Large intestine (tissue), 3 donors: ENCODE measurements around the gene ZNF584. TPM values are rescaled to one million over a fixed set of nuclear protein-coding genes. Genes with fewer than 3 reads are reported as not detected.
A peak's percentile ranks its signal among the peaks of the same experiment; 100 is the strongest.

Experiments
- DNase-seq, 2 donors: peaks; one replicate each; pipeline versions ENCODE4 v3.0.0 to v3.0.0-alpha.2; 2013
- H3K27ac ChIP-seq: one replicate; pipeline ENCODE4 v1.5.1; 2013; ENCODE audit warnings: low read length
- H3K27me3 ChIP-seq: 2 replicates; pipeline ENCODE4 v1.6.1; 2013; ENCODE audit warnings: low read length; ENCODE audit not compliant: control insufficient read depth, insufficient read depth
- H3K36me3 ChIP-seq: 2 replicates; pipeline ENCODE4 v1.6.1; 2013; ENCODE audit warnings: low read length; ENCODE audit not compliant: control insufficient read depth, insufficient read depth
- H3K4me1 ChIP-seq: one replicate; pipeline ENCODE4 v1.6.1; 2013; ENCODE audit warnings: low read length; ENCODE audit not compliant: control insufficient read depth, insufficient read depth
- H3K4me3 ChIP-seq: one replicate; pipeline ENCODE4 v1.5.1; 2013; ENCODE audit warnings: low read length
- H3K9me3 ChIP-seq: one replicate; pipeline ENCODE4 v1.6.1; 2013; ENCODE audit warnings: mild to moderate bottlenecking, low read depth, low read length, moderate library complexity; ENCODE audit not compliant: control insufficient read depth
- WGBS: methylation state at CpG from one replicate; pipeline ENCODE4 v1.1.5; 2013; ENCODE audit warnings: low lambda C conversion rate; ENCODE audit not compliant: insufficient coverage; 5-methylcytosine and 5-hydroxymethylcytosine counted together
- polyA plus RNA-seq: library from polyadenylated mRNA; unstranded; fragments of 120-200 nt; gene quantifications from one replicate; pipeline ENCODE4 v1.2.1, GENCODE V29; 2013

Gene ZNF584
- polyA plus RNA-seq, 1 donor = 7.1 TPM

DNA sequence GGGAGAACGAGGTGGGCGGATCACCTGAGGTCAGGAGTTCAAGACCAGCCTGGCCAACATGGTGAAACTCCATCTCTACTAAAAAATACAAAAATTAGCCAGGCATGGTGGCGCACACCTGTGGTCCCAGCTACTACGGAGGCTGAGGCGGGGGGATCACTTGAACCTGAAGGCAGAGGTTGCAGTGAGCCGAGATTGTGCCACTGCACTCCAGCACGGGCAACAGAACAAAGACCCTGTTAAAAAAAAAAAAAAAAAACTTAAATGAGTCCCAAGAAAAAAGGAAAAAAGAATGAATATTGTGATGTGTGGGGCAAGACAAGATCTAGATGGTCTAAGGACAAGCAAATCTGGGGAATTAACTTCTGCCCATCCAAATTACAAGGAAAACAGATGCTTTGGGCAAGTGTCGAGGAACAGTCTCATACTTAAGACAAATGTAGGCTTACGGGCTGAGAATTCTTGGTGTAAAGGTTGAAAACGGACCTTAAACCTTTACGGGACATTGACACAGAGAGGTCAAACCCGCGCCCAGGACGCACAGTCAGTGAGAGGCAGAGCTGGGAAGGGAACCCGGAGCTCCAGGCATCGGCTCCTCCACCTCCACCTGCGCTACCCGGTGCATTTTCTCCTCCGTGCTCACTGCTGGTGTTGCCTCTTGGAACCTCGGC lies 57.8 kb downstream of the ZNF584 start:
- Histone ChIP-seq H3K27me3 (no peaks in the 10 kb centered on the region), H3K9me3 (no peaks in the 10 kb centered on the region), H3K4me1 (peaks cover 4% of the 10 kb centered on the region), H3K27ac (no peak overlapping the region), H3K4me3 (peak overlapping the region; percentile 62), H3K36me3 (peaks cover 17% of the 10 kb centered on the region)
- DNase-seq = no peak
- 50% methylated on average over 2 of the region's 20 CpGs for WGBS

DNA sequence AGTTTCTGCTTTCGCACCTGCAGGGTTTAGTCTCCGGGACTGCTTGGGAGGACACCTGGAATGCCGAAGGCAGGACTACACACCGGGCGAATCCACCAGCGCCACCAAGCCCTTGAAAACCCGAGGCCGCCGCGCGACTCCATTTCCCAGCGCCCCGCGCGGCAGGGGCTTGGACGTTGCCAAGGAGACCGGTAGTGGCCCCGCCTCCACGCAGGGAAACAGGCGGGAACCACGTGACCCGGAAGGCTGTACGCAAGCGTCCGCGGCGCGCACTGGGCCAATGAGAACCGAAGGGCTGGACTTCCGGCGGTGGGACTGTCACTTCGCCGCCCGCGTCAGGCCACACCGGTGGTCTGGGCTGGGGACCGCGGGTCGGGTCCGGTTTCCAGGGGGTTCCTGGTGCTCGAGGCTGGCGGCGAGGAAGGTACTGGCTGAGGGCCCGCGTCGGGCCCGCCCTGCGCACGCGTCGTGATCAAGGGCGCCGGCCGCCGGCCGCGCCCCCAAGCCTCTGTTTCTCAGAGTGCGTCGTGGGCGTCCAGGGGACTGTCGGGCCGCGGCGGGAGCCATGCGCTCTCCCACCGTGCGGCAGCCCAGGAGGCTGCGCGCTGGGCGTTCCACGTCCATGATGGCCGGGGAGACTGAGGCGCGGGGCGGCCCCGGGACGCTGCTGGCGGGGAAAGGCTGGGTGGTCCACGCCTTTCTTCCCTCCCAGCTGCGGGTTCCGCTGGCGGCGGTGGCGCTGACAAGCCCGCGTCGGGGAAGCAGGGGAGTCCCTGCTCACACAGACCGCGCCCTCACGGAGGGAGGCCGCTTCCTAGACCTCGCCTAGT lies 58.5 kb downstream of the ZNF584 start, which contains the start of gene ZNF324:
Gene ZNF324, plus strand, starts transcription at position 321 of the 830 bp plus-strand sequence. CDS start 2,106 bp downstream, outside the sequence.
- H3K27ac ChIP-seq = no peak within 1 kb of the TSS
- no CpG with 5 or more reads among the region's 92 CpGs for WGBS
- H3K4me3 ChIP-seq = peak within 1 kb of the TSS; percentile 62
- DNase-seq = peak; percentile 97 to 98
- peaks cover 21% of the 10 kb centered on the region for H3K36me3 ChIP-seq
- no peaks in the 10 kb centered on the region for H3K9me3 ChIP-seq
- H3K27me3 ChIP-seq = no peaks in the 10 kb centered on the region
- peaks cover 4% of the 10 kb centered on the region for H3K4me1 ChIP-seq

Other genes with a start within 250 kb of the ZNF584 start
- 36.5 TPM for gene ZNF274, start 225.6 kb upstream of the ZNF584 start, polyA plus RNA-seq
- 33.8 TPM for gene ZNF544, start 179.7 kb upstream of the ZNF584 start, polyA plus RNA-seq
- 5.1 TPM for gene ZNF8, start 129.7 kb upstream of the ZNF584 start, polyA plus RNA-seq
- 59.3 TPM for gene ERVK3-1, start 103.3 kb upstream of the ZNF584 start, polyA plus RNA-seq
- gene ZSCAN22, start 81.7 kb upstream of the ZNF584 start, polyA plus RNA-seq = 3.2 TPM
- 1.8 TPM for gene A1BG, start 55.2 kb upstream of the ZNF584 start, polyA plus RNA-seq
- 2.1 TPM for gene ZNF497, start 45.9 kb upstream of the ZNF584 start, polyA plus RNA-seq
- gene ZNF837, start 27.6 kb upstream of the ZNF584 start, polyA plus RNA-seq = 4.3 TPM
- gene RPS5, start 21.4 kb upstream of the ZNF584 start, polyA plus RNA-seq = 1,486 TPM
- gene RNF225, start 13.0 kb upstream of the ZNF584 start, polyA plus RNA-seq = not detected
- 8.0 TPM for gene ZNF132, start 31.5 kb downstream of the ZNF584 start, polyA plus RNA-seq
- gene ZNF324B, start 43.0 kb downstream of the ZNF584 start, polyA plus RNA-seq = 5.2 TPM
- 6.0 TPM for gene ZNF324, start 58.4 kb downstream of the ZNF584 start, polyA plus RNA-seq
- gene ZNF446, start 67.7 kb downstream of the ZNF584 start, polyA plus RNA-seq = 10.3 TPM
- gene SLC27A5, start 103.3 kb downstream of the ZNF584 start, polyA plus RNA-seq = 8.5 TPM
- 11.1 TPM for gene ZBTB45, start 111.2 kb downstream of the ZNF584 start, polyA plus RNA-seq
- gene TRIM28, start 135.4 kb downstream of the ZNF584 start, polyA plus RNA-seq = 345 TPM
- gene CHMP2A, start 146.5 kb downstream of the ZNF584 start, polyA plus RNA-seq = 120 TPM
- 56.0 TPM for gene UBE2M, start 150.0 kb downstream of the ZNF584 start, polyA plus RNA-seq
- gene MZF1, start 164.7 kb downstream of the ZNF584 start, polyA plus RNA-seq = 39.0 TPM